Endothelial cell of umbilical vein (primary cell): ENCODE measurements around the gene TSGA10IP. TPM values are rescaled to one million over a fixed set of nuclear protein-coding genes. Genes with fewer than 3 reads are reported as not detected.

Experiments
- BruUV-seq: library from RNA; stranded (reverse); fragments of 400-500 nt; replicated peaks from 2 replicates; lab custom pipeline; 2021; lab: Mats Ljungman, UMichigan
- CTCF ChIA-PET: fragments of 300-600, 350-600 bp; sonication (Branson Sonifier 250); formaldehyde crosslinking; loops from one replicate; lab custom pipeline; 2021; ENCODE audit warnings: antibody characterized with exemption, inconsistent platforms; lab: Charles Lee
- POLR2A ChIA-PET: fragments of 300-600, 350-600 bp; sonication (Branson Sonifier 250); formaldehyde crosslinking; loops from one replicate; lab custom pipeline; 2021; ENCODE audit warnings: antibody characterized with exemption, inconsistent platforms; lab: Charles Lee
- DNase-seq: peaks from one replicate; pipeline ENCODE4 v3.0.0-alpha.2; 2011; ENCODE audit warnings: low read depth, low spot score
- FAIRE-seq: peaks from 2 replicates; lab custom pipeline; 2011; peaks lifted over from hg19 to GRCh38; lab: Jason Lieb, UNC
- H2AFZ ChIP-seq: 2 replicates; pipeline ENCODE4 v1.6.0; 2012; ENCODE audit warnings: low read depth, low read length, control low read depth, inconsistent platforms
- H3K27ac ChIP-seq: 2 replicates; pipeline ENCODE4 v1.5.1; 2011; ENCODE audit warnings: low read depth, mild to moderate bottlenecking, control low read depth, low read length, moderate library complexity; ENCODE audit not compliant: insufficient read depth
- H3K27me3 ChIP-seq, 2 experiments: 2 replicates each; pipeline versions ENCODE4 v1.6.0 to v1.6.1; 2011; ENCODE audit warnings: low read length in 2 of 2, mixed read lengths in 1 of 2; ENCODE audit not compliant: control insufficient read depth in 2 of 2, insufficient read depth in 2 of 2
- H3K36me3 ChIP-seq, 2 experiments: 2 replicates in 1 of 2; 3 replicates in 1 of 2; pipeline ENCODE4 v1.5.1; 2011; ENCODE audit warnings: low read length in 2 of 2, mild to moderate bottlenecking in 1 of 2, moderate library complexity in 1 of 2; ENCODE audit not compliant: control insufficient read depth in 2 of 2, insufficient read depth in 2 of 2; ENCODE audit errors: extremely low read depth in 1 of 2
- H3K4me1 ChIP-seq: 3 replicates; pipeline ENCODE4 v1.5.1; 2011; ENCODE audit warnings: mild to moderate bottlenecking, low read length; ENCODE audit not compliant: control insufficient read depth, insufficient read depth; ENCODE audit errors: extremely low read depth
- H3K4me2 ChIP-seq: 2 replicates; pipeline ENCODE4 v1.6.1; 2011; ENCODE audit warnings: low read length, control low read depth, mixed read lengths; ENCODE audit not compliant: insufficient read depth
- H3K4me3 ChIP-seq, 3 experiments: fragments of 200-600 bp in 1 of 3; sonication (generic), shearing (Covaris generic) in 1 of 3; replicated peaks in 1 of 3; 2 replicates each; pipeline ENCODE4 v1.5.1; 2011 to 2016; ENCODE audit warnings: control low read depth in 3 of 3, low read length in 3 of 3, mild to moderate bottlenecking in 2 of 3, inconsistent platforms in 1 of 3, low read depth in 1 of 3, moderate library complexity in 1 of 3; ENCODE audit not compliant: insufficient read depth in 1 of 3
- H3K79me2 ChIP-seq: 2 replicates; pipeline ENCODE4 v1.6.0; 2012; ENCODE audit warnings: low read length, inconsistent platforms; ENCODE audit not compliant: control insufficient read depth, insufficient read depth
- H3K9ac ChIP-seq: replicated peaks from 2 replicates; pipeline ENCODE3; 2011; ENCODE audit warnings: low read length, control low read depth; ENCODE audit not compliant: insufficient read depth; ENCODE audit errors: extremely low read depth
- H3K9me1 ChIP-seq: replicated peaks from 3 replicates; pipeline ENCODE4 v1.6.0; 2011; ENCODE audit warnings: mild to moderate bottlenecking, low read length; ENCODE audit not compliant: control insufficient read depth, insufficient read depth; ENCODE audit errors: extremely low read depth
- H3K9me3 ChIP-seq: replicated peaks from 2 replicates; pipeline ENCODE4 v1.5.1; 2012; ENCODE audit warnings: low read length, inconsistent platforms; ENCODE audit not compliant: control insufficient read depth, insufficient read depth
- H4K20me1 ChIP-seq: replicated peaks from 2 replicates; pipeline ENCODE3; 2011; ENCODE audit warnings: mild to moderate bottlenecking, low read length; ENCODE audit not compliant: control insufficient read depth, insufficient read depth; ENCODE audit errors: extremely low read depth
- CTCF ChIP-seq, 2 donors: IDR thresholded peaks; 1 replicate in 1 of 2; 2 replicates in 1 of 2; pipeline ENCODE4 v1.5.1; 2011; ENCODE audit warnings: low read length in 2 of 2, mild to moderate bottlenecking in 2 of 2, moderate library complexity in 2 of 2, control low read depth in 1 of 2, inconsistent platforms in 1 of 2, low read depth in 1 of 2; ENCODE audit not compliant: insufficient read depth in 1 of 2; ENCODE audit errors: extremely low read depth in 1 of 2
- EZH2 ChIP-seq: IDR thresholded peaks from 2 replicates; pipeline ENCODE4 v1.6.1; 2012; ENCODE audit warnings: borderline replicate concordance, low read depth, mild to moderate bottlenecking, moderate library complexity, low read length, inconsistent platforms; ENCODE audit not compliant: severe bottlenecking
- FOS ChIP-seq: IDR thresholded peaks from 2 replicates; pipeline ENCODE4 v1.6.1; 2011; ENCODE audit warnings: mild to moderate bottlenecking, low read length, moderate library complexity, borderline replicate concordance; ENCODE audit not compliant: insufficient read depth
- GATA2 ChIP-seq: IDR thresholded peaks from 2 replicates; pipeline ENCODE4 v1.7.0; 2011; ENCODE audit warnings: low read depth, mild to moderate bottlenecking, moderate library complexity, mixed read lengths, low read length; ENCODE audit not compliant: insufficient read length, insufficient read depth
- JUN ChIP-seq: IDR thresholded peaks from 2 replicates; pipeline ENCODE4 v1.6.1; 2011; ENCODE audit warnings: borderline replicate concordance, low read depth; ENCODE audit not compliant: insufficient read length, insufficient read depth
- MAX ChIP-seq: IDR thresholded peaks from 2 replicates; pipeline ENCODE4 v1.6.1; 2011; ENCODE audit not compliant: insufficient read depth, insufficient read length
- MYC ChIP-seq: IDR thresholded peaks from one replicate; pipeline ENCODE4 v1.6.1; 2011; ENCODE audit warnings: mild to moderate bottlenecking, low read depth, low read length
- POLR2A ChIP-seq: IDR thresholded peaks from 2 replicates; pipeline ENCODE4 v1.6.1; 2012; ENCODE audit warnings: low read depth, mild to moderate bottlenecking, control low read depth, low read length
- POLR2AphosphoS5 ChIP-seq: IDR thresholded peaks from 2 replicates; pipeline ENCODE4 v1.6.1; 2012; ENCODE audit warnings: low read depth, mild to moderate bottlenecking, control low read depth, low read length, moderate library complexity; ENCODE audit not compliant: insufficient read depth
- dilution Hi-C: fragments of 300-500 bp; cut with MboI; formaldehyde crosslinking; loops from one replicate; pipeline ENCODE4 v1.15.0; 2019; ENCODE audit warnings: low sequenced_read_pairs; ENCODE audit not compliant: extremely low pct_ligation_motif_present
- intact Hi-C: fragments of 100-400 bp; cut with micrococcal nuclease; formaldehyde crosslinking; loops from one replicate; pipeline ENCODE4 v1.10.0; 2022
- polyA plus RNA-seq, 4 experiments: library from polyadenylated mRNA; depleted of rRNA in 3 of 4; stranded (reverse) in 3 of 4; unstranded in 1 of 4; fragments of >200 nt; gene quantifications; 2 replicates each; pipeline versions ENCODE4 v1.2.1 to v1.2.3, GENCODE V29; 2011 to 2012; ENCODE audit warnings: missing spikeins in 1 of 4
- total RNA-seq: library from RNA; stranded (reverse); gene quantifications from 2 replicates; pipeline ENCODE4 v1.2.3, GENCODE V29; 2021

TSGA10IP gene
- total and polyA plus RNA-seq, 2 donors (not counting 3 experiments of a cell fraction or from before 2014, with no cell fraction given): not detected

GRCh38 chr11:66006134-66006890, 61.0 kb downstream of the TSGA10IP start:
- Histone ChIP-seq H3K9me1 (no peaks in the 10 kb centered on the region), H3K9ac (no peak overlapping the region), H3K36me3 (peaks cover 0 to 7% of the 10 kb centered on the region in 2 experiments), H3K4me3 (no peak overlapping the region), H3K4me1 (peaks cover 6% of the 10 kb centered on the region), H4K20me1 (no peaks in the 10 kb centered on the region), H3K27me3 (no peaks in the 10 kb centered on the region), H3K27ac (no peak overlapping the region), H3K9me3 (no peaks in the 10 kb centered on the region), H2AFZ (no peak overlapping the region), H3K79me2 (peaks cover 20% of the 10 kb centered on the region), H3K4me2 (no peak overlapping the region)
- dilution Hi-C loops (no loop called here), intact Hi-C loops (no loop called here)
- DNase-seq (no peak), FAIRE-seq (no peak)
- ChIA-PET CTCF (interaction anchor here (1.0 to 3.9 kb wide), 2 partner anchors 16 kb away, joined by 4 to 37 read pairs; no protein-coding TSS in a partner anchor), POLR2A (no interaction called here)
- no TSS peak for BruUV-seq
- TF ChIP-seq GATA2: no peak
- TF ChIP-seq MAX: no peak
- TF ChIP-seq POLR2AphosphoS5: no peak
- no peak for TF ChIP-seq MYC
- no peak for TF ChIP-seq POLR2A
- TF ChIP-seq JUN: no peak
- TF ChIP-seq CTCF (IDR thresholded peaks at IDR 0.05; ENCODE audit: extremely low read depth in 1 of 2, insufficient read depth in 1 of 2, low read depth in 1 of 2, low read length in 2 of 2): no peak
- TF ChIP-seq FOS: no peak
- no peak for TF ChIP-seq EZH2
